Stimulated activated CD4-positive, alpha-beta T cell treated with anti-CD3 and anti-CD28 coated beads, Interleukin-1b, Interleukin-23, amount 100 ng/mL, for 1 hour (primary cell): ENCODE data around the gene ATP2B2.

ENCODE experiments used
- DNase-seq, 2 donors: peaks; one replicate each; pipeline ENCODE4 v3.0.0-alpha.2; 2020; ENCODE audit warnings: low read depth in 2 of 2

Gene ATP2B2

DNA sequence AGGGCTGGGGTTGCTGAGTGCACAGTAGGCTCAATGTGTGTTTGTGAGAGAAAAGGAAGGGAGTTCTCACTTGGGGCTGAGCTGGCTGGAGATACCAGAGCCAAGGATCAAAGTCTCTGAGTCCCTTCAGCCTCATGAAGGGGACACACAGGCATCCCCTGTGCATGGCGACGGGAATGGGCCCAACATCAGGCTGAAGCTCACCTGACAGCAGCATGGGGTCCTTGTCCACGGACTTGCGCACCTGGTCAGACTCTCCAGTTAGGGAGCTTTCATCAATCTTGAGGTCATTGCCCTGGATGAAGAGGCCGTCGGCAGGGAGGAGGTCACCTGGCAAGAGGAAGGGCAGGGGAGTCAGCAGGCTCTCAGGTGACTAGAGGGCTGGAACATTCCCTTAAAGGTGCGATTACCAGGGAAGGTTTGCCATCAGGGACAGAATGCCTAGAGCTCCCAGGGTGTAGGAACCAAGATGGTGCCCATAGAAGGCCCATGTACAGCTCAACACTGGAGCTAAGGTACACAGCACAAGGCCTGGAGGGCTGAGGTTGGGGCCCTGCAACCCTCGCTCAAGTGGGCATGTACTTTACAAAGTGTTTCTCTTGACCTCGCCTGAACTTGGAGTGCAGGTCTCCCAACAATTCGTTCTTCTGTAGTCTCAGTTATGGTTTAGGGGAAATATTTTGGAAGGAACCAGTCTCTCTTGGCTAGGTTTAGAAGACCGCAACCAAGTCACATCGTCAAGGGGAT lies 104.5 kb downstream of the ATP2B2 start:
- no peak for DNase-seq

DNA sequence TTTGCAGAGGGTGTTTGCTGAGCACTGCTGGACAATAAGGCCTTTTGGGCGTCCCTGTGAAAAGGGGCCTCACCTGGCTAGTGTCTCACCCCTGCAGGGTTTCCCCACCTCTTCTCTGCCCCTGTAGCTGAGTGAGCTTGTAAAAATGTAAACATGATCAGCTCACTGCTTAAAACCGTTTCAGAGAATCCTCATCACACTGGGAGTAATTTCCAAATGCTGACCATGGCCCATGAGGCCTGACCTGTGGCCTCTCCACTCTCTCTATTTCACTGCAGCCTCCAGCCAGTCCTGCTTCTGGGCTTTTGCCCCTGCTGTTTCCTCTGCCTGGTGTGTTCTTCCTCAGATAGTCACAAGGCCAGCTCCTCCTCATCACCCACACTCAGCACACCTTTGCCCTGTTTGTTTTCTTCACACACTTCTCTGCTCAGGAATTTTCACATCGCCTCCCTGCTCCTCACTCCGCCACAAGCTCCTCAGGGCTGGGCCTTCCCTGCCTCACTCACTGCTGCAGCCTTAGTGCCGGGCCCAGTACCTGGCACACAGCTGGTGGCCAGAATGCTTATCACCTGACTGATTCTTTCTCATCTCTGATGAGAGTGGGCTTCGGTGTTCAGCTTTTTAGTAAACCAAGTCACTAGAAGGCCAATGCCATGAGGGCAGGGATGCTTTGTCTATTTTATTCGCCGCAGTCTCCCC lies 105.2 kb downstream of the ATP2B2 start:
- no peak for DNase-seq

DNA sequence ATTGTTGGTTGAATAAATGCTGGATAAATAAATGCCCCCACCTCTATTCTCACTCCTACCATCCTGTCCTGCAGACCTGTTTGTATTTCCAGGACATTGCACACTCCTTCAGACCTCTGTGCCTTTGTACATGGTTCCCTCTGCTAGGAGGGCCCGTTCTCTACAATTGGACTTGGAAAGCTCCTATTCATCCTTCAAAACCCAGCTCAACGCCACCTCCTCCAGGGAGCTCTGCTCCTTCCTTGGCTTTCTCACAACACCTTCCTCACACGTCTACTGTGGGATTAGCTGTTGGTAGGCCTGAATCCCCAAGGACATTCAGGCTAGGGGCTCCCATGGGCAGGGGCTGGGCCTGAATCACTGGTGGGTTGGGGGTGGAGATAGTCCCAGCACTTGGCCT lies 105.8 kb downstream of the ATP2B2 start:
- DNase-seq: no peak

DNA sequence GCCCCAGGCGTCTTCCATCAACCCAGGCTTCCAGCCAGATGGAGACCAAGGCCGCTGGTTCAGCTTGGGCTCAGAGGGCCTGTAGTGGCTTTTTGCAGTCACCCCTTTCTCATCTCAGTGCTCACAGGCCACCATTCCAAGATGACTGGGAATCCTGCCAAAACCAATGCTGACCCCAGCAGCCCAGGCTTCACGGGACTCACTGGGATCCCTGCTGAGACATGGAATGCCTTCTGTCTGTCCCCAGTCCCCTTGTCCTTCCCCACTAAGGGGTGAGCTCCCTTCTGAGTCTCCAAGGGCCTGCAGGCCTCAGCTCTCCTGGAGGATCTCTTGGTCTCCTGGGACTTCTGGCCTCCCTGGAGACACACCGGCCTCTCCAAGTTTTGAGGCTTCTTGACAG lies 107.0 kb downstream of the ATP2B2 start:
- DNase-seq: no peak

DNA sequence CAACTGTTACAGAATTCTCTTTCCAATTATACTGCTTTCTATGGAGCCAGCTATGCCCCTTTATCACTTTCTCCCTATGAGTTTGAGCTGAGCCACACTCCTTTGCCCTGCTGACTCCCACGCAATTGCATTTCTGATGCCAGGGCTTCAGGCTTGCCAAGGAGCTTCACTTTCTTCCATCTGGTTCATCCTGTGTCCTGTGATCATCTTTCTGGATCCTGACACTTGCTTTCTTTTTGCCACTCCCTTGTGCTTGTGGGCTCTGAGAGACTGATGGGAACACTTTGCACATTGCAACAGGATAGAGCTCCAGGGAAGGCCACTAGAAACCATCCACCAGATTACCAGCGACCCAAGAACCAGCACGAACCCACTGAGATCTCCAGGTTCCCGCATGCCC lies 107.5 kb downstream of the ATP2B2 start:
- DNase-seq: no peak

DNA sequence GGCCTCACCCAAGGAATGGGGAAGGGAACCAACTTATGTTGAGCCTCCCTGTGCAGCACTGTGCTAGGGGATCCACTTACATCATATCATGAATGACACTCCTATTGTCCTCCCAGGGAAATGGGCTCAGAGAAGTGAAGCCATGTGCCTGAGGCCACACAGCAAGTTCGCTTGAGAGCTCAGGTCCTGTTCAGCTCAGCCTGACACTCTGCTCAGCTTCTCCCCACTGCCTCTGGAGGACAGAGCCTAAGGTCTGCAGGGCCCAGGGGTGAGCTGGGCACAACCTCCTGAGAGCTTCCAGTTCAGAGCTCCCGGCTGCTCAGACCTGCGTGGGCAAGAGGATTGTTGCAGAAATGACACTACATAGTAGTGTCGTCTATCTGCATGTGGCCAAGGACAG lies 108.5 kb downstream of the ATP2B2 start:
- DNase-seq: no peak

DNA sequence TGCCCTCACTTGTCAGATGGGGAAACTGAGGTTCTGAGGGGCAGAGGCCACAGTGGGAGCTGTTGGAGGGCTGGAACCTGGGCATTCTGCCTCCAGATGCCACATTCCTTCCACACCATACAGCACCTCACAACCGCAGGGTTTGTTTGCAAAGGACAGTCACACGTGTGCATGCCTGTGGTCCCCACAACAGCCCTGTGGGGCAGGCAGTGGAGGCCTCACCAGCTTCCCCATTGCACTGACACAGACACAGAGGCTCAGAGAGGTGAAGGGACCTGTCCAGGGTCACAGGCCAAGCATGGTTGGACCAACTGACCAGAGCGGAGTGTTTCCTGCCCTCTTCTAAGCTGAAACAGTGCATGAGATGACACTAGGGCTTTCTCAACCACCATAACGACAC lies 109.3 kb downstream of the ATP2B2 start:
- no peak for DNase-seq

DNA sequence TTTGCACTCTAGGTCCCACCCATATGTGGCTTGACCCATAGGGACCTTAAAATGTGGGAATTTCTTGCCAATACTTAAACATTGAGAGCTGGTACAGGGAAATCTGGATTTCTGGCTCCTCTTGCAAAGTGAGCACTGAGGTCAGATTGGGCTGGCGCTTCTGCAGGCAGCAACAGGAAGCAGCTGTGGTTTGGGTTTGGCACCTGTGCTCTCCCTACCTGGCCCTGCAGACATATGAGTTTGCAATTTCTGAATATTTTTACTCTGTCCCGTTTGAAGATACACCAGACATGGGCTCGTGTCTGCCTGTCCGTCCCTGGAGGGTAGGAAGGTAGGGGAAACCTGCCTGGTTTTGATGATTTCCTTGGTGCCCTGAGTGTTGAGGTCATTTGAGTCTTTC lies 109.7 kb downstream of the ATP2B2 start:
- DNase-seq: no peak

DNA sequence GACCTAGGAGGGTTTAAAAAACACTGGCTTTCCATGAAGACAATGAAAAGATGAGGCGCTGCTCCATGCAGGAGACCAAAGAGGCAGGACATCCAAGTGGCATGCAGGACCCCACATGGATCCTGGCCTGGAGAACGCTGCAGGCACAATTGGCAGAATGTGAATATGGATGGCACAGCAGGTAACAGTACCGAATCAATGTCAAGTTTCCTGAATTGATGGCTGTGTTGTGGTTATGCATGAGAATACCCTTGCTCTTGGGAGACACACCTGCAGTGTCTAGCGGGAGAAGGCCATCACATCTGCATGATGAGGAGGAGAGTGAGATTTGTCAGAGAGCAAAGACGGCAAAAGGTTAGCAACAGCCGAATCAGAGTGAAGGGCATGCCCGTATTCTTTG lies 110.2 kb downstream of the ATP2B2 start:
- DNase-seq: no peak

DNA sequence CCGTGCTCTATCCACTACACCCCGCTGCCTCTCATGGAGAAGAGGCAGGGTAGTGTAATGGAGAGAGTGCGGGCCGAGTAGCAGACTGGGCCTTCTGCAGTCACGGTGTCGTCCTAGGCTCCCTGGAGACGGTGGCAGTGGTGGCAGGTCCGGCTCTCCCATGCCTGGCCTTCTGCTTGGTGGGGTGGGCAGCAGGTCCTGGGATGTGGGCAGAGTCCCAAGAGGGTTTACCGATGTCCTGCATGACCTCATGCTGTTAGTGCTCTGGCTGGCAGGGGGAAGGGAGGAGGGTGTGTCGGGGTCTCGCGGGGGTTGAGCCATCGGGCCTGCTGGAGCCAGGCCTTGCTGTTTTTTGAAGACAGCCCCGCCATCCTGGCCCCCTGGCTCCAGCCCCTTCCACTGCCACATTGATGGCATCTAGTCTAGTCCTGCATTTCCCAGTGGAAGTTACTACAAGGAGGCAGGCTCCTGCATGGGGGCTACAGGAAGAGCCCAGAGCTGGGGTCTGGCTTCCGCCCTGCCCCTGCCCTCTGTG lies 110.8 kb downstream of the ATP2B2 start:
- no peak for DNase-seq

DNA sequence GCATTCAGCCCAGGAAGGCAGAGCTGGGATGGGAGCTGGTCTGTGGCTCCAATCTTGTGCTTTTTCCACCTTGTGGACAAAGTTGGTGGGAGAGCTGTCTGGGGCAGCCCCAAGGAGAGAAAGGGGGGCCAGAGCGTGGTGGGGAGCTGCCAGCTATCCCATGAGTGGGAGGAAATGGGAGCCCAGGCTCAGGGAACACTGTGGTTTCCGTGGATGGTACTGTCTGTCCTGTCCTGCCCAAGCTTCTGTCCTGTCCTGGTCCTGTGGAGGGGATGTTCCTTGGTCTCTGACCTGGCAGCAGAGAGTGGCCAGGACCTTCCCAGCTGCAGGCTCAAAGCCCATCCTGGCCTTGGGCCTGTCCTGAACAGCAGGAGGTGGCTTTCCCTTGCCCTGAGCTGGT lies 111.9 kb downstream of the ATP2B2 start:
- DNase-seq: no peak

DNA sequence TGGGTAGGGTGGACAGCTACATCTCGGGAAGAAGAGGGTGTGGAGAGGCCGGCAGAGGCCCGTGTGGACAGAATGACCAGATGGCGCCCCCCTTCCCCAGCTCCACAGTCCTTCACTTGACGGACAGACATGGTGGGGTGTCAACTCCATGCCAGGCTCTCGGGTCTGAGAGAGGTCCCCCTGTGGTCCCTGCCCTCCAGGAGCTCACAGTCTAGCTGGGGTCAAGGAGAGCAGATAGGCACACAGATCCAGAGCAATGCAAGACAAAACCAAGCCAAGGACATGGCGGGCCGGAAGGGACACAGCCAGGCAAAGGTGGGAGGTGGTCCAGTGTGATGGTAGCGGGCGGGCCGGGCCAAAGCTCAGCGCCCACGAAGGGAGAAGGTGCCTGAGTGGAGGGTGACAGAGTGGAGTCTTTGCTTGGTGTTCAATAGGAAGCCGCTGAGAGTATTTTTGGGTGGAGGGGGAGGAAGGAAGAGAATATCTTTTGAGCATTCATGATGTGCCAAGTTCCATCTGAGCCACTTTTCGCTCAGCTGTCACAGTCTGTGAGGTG lies 112.4 kb downstream of the ATP2B2 start:
- DNase-seq: no peak

DNA sequence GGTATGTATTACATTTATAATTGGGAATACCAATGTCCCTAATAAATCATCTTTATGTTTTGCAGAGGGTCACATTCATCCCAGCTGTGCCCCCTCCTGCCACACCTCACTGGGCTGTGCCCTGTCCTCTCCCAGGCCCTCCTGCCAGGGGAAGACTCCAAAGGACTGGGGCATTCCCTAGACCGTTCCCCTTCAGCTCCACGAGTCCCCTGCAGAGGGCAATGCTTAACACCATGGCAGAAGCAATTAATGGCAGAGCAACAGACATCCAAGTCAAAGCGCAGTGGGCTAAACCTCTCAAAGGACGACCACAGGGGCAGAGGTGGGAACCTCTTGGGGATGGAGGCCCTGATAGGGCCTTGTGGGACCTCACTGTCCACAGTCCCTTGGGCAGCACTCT lies 113.1 kb downstream of the ATP2B2 start:
- no peak for DNase-seq

DNA sequence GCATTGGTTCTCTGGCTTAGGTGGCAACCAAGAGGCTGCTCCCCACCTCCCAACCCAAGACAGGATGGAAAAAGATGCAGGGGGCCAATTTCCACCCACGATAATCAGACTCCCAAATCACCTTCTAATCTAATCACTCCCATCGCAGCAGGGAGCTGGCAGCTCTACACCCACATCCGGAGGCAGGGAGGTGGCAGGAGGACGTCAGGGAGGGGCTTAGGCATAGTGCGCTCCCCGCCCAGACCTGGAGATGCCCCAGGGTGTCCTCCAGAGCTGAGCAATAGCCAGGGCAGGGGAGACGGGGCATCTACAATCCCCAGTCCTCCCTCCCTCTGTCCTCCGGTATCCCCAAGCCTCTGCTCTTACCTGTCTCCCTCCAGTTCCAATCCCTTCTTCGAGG lies 114.0 kb downstream of the ATP2B2 start:
- no peak for DNase-seq

DNA sequence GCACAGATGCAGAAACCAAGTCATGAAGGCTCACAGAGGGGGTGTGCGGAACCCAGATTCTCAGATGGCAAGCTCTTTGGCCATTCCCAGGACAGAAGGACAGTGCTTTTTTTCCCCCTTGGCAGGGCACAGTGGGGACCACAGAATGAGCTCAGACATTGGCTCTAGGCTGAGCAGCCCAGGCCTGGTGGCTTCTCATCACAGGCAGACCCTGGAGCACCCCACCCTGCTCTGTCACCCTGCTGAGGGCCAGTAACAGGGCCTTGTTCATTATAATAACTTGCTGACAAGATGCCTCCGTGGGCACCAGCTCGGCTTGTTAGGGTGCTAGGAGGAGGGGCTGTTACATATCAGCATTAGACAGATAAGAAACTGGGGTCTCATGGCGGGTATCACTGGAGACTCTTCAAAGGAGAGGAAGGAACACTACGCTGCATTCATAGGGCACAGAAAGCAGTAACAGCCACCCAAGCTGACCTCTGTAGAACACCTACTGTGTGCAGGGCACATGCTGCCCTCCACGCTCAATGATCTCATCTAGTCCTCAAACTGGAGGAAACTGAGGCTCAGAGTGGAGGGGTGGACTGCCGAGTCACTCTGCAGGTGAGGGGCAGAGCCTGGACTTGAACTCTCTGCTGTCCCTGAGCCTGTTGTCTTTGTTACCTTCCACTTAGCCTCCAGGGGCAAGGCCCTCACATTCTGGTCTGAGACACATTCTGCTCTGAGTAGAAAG lies 114.6 kb downstream of the ATP2B2 start:
- no peak for DNase-seq

DNA sequence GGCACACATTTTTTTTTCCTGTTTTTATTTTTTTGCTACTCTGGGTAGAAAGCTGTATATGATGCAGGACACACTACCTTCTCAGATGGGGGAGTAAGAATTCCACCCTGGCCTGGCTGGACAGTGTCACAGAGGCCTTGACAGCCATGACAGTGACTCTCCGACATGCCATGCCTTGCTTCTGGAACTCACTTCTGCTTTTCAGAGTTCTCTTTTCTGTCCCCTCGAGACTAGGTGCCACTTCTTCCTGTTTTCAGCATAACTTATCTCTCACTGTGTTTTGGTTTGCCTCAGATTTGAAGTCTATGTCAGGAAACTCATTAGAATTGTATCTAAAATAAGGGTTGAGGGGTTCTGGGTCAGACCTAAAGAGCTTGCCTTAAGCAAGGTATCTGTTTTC lies 115.4 kb downstream of the ATP2B2 start:
- no peak for DNase-seq

DNA sequence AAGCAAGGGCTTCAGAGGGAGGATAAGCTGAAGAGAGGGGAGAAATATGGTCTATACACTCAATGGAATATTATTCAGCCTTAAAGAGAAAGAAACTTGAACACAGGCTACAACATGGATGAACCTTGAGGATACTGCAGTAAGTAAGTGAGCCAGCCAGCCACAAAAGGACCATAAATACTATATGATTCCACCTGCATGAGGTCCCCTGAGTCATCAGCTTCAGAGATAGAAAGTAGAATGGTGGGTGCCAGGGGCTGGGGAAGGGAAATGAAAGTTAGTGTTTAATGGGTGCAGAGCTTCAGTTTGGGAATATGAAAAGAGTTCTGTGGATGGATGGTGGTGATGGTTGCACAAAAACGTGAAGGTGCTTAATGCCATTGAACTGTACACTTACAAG lies 116.0 kb downstream of the ATP2B2 start:
- no peak for DNase-seq

DNA sequence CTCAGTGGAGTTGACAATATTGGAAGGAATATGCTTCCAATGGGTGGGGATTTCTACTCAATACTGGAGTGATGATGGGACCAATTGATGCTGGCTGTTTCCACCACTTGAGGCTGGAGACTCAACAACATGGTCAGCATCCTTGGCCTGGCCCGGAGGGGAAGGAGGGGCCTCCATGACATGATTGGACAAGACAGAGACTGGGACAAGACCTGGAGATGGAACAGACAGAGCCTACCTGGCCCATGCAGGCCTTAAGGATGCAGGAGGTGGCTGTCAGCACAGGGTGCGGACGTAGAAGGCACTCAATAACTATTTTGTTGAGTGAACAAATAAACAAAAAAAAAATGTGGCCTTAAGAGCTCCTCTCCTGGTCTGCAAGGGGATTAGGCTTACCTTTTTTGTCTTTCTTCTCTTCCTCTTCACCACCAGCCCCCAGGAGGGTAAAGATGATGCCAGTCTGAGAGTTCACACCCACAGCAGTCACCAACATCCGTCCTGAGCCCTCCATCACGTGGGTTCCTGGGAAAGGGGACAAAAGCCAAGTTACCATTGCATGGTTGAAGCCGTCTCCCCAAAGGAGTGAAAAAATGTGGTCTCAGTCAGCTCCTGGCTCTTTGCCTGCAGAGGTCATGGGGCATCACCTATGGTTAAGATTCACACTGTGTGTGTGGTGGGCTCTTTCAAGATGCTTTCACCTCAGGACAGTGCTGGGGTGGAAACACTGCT lies 117.3 kb downstream of the ATP2B2 start:
- DNase-seq: no peak

DNA sequence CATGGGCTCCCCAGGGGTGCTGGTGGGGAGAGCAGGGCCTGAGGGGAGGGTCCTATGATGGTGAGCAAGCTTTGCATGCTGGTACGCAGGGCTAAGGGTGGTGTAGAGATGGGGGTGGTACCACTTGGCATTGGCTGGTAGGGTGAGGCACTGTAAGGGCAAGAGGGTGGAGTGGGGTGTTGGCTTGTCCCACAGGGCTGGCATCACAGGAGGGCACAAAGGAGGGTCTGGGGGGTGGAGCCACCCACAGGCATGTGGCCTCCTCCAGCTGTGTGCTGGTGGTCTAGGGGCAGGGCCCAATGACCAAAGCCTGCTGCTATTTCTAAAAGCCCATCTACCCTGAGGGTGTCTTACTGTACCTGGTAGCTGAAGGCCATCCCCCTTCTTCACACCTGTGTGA lies 119.3 kb downstream of the ATP2B2 start:
- DNase-seq: no peak

DNA sequence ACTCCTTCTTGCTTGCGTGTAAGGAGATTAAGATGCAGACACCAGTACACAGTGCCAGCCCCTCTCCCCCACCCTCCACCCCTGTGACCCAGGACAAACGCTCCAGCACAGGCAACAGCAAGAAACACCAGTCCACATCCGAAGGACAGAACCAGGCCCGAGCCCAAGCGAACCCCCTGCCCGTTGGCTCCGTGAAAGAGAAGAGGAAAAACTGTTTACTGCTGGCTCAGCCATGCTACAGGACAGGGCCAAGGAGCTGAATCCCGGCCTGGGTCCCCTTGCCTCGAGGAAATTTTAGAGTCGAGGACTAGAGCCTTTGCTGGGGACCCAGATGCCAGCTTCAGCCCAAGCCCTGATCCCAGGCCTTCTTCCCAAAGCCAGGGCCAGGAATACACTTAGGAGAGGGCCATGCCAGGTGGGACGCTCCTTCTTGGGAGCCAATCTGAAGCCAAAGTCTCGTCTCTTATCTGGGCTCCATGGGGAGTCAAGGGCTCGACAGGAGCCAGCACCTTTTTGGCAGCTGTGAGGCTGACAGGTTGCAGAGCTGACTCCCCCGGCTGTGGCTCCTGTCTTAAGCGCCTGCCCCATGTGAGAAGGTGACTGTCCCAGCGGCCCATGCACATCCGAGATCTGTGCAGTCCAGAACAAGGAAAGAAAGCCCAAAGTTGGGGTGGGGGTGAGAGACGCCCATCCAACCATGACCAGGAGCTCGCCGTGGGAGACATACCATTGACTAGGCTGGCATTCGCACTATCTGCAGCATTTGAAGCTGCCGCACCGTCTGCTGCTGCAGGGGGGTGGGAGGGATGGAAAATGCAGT lies 120.6 kb downstream of the ATP2B2 start:
- DNase-seq: no peak

DNA sequence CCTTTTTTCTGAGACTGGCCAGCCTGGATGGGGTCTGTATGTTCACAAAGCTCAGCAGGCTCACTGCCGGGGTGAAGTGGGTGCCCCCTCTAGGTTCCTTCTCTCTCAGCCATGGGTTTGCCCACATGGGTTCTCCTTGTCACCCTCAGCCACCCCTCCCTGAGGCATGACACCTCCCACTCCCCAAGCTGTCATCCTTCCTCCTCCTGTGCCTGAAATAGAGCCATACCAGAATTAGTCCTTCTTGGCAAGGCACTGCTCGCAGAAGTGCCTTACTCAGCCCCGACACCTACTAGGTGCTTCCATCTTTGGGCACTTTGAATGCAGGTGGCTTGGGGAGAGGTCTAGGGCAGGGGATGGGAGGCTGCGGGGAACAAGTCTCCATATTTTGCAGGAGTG lies 121.5 kb downstream of the ATP2B2 start:
- DNase-seq: no peak
